CD14-positive monocyte (primary cell): Measurements from ENCODE around the gene PAQR6. TPM values are rescaled to one million over a fixed set of nuclear protein-coding genes. Genes with fewer than 3 reads are reported as not detected.

Source experiments
- DNase-seq, 3 donors: peaks; one replicate each; pipeline ENCODE4 v3.0.0-alpha.2; 2011 to 2022
- H2AFZ ChIP-seq: 2 replicates; pipeline ENCODE4 v1.6.0; 2012; ENCODE audit warnings: mild to moderate bottlenecking, low read depth, low read length, inconsistent platforms; ENCODE audit not compliant: insufficient read depth, poor library complexity, severe bottlenecking
- H3K27ac ChIP-seq, 2 donors: 1 replicate in 1 of 2; 2 replicates in 1 of 2; pipeline ENCODE4 v1.5.1; 2012 to 2013; ENCODE audit warnings: low read length in 2 of 2, control low read depth in 1 of 2, inconsistent platforms in 1 of 2, low read depth in 1 of 2, mild to moderate bottlenecking in 1 of 2
- H3K27me3 ChIP-seq, 2 donors: one replicate each; pipeline versions ENCODE4 v1.6.0 to v1.6.1; 2011 to 2013; ENCODE audit warnings: low read length in 2 of 2; ENCODE audit not compliant: control insufficient read depth in 2 of 2, insufficient read depth in 2 of 2
- H3K36me3 ChIP-seq, 2 donors: replicated peaks in 1 of 2; 1 replicate in 1 of 2; 2 replicates in 1 of 2; pipeline versions ENCODE4 v1.5.1 to v1.6.1; 2012 to 2013; ENCODE audit warnings: low read length in 2 of 2, control low read depth in 1 of 2, inconsistent platforms in 1 of 2, mild to moderate bottlenecking in 1 of 2; ENCODE audit not compliant: insufficient read depth in 2 of 2, control insufficient read depth in 1 of 2
- H3K4me1 ChIP-seq, 2 donors: 1 replicate in 1 of 2; 2 replicates in 1 of 2; pipeline versions ENCODE4 v1.5.1 to v1.6.1; 2012 to 2013; ENCODE audit warnings: low read length in 2 of 2, control low read depth in 1 of 2, inconsistent platforms in 1 of 2, mild to moderate bottlenecking in 1 of 2, moderate library complexity in 1 of 2; ENCODE audit not compliant: insufficient read depth in 2 of 2, control insufficient read depth in 1 of 2
- H3K4me2 ChIP-seq: replicated peaks from 2 replicates; pipeline ENCODE3; 2012; ENCODE audit warnings: low read length, moderate library complexity, mild to moderate bottlenecking; ENCODE audit not compliant: poor library complexity, severe bottlenecking; ENCODE audit errors: extremely low read depth
- H3K4me3 ChIP-seq, 3 experiments: fragments of 200-600 bp in 1 of 3; sonication (generic) in 1 of 3; replicated peaks in 1 of 3; 1 replicate in 2 of 3; 2 replicates in 1 of 3; pipeline ENCODE4 v1.5.1; 2011 to 2013; ENCODE audit warnings: low read length in 3 of 3, mild to moderate bottlenecking in 3 of 3, control low read depth in 2 of 3, low read depth in 2 of 3, inconsistent platforms in 1 of 3, moderate library complexity in 1 of 3
- H3K79me2 ChIP-seq: 2 replicates; pipeline ENCODE4 v1.6.0; 2012; ENCODE audit warnings: mild to moderate bottlenecking, control low read depth, inconsistent platforms, low read length, moderate library complexity; ENCODE audit not compliant: insufficient read depth
- H3K9ac ChIP-seq: 2 replicates; pipeline ENCODE4 v1.6.0; 2017; ENCODE audit warnings: low read length, mild to moderate bottlenecking; ENCODE audit not compliant: insufficient read depth, poor library complexity, severe bottlenecking
- H3K9me3 ChIP-seq, 2 donors: replicated peaks in 1 of 2; 1 replicate in 1 of 2; 2 replicates in 1 of 2; pipeline versions ENCODE4 v1.5.1 to v1.6.1; 2012 to 2013; ENCODE audit warnings: low read length in 2 of 2, control low read depth in 1 of 2; ENCODE audit not compliant: control insufficient read depth in 1 of 2, insufficient read depth in 1 of 2
- H4K20me1 ChIP-seq: 2 replicates; pipeline ENCODE4 v1.6.0; 2012; ENCODE audit warnings: mild to moderate bottlenecking, low read length, control low read depth, moderate library complexity; ENCODE audit not compliant: insufficient read depth
- H3K27ac Mint-ChIP-seq, 7 donors: one replicate each; pipeline ENCODE4 v1.8.0; 2020; ENCODE audit warnings: mild to moderate bottlenecking in 7 of 7, mixed read lengths in 7 of 7, moderate library complexity in 6 of 7, inconsistent platforms in 2 of 7
- H3K27me3 Mint-ChIP-seq, 3 donors: one replicate each; pipeline ENCODE4 v1.8.0; 2021 to 2022; ENCODE audit warnings: low read depth in 3 of 3, mild to moderate bottlenecking in 3 of 3, mixed read lengths in 3 of 3, moderate library complexity in 3 of 3, inconsistent platforms in 1 of 3
- H3K36me3 Mint-ChIP-seq, 2 donors: one replicate each; pipeline ENCODE4 v1.8.0; 2020; ENCODE audit warnings: mixed read lengths in 2 of 2, inconsistent platforms in 1 of 2, mild to moderate bottlenecking in 1 of 2
- H3K4me1 Mint-ChIP-seq: one replicate; pipeline ENCODE4 v1.8.0; 2020; ENCODE audit warnings: mild to moderate bottlenecking, mixed read lengths
- H3K4me3 Mint-ChIP-seq, 2 donors: one replicate each; pipeline ENCODE4 v1.8.0; 2020; ENCODE audit warnings: mild to moderate bottlenecking in 2 of 2, mixed read lengths in 2 of 2, moderate library complexity in 1 of 2
- H3K9me3 Mint-ChIP-seq, 7 donors: one replicate each; pipeline ENCODE4 v1.8.0; 2020 to 2022; ENCODE audit warnings: mixed read lengths in 7 of 7, mild to moderate bottlenecking in 6 of 7, moderate library complexity in 6 of 7, inconsistent platforms in 2 of 7
- CTCF ChIP-seq: fragments of 200-600 bp; IDR thresholded peaks from one replicate; pipeline ENCODE4 v1.8.0; 2022; ENCODE audit warnings: antibody characterized with exemption, mild to moderate bottlenecking
- WGBS: methylation state at CpG from one replicate; pipeline ENCODE4 v1.1.5; 2013; ENCODE audit warnings: missing lambda C conversion rate; ENCODE audit not compliant: insufficient coverage; 5-methylcytosine and 5-hydroxymethylcytosine counted together
- intact Hi-C, 2 donors: fragments of 100-400 bp; cut with micrococcal nuclease; formaldehyde crosslinking; loops; one replicate each; pipeline versions ENCODE4 v1.15.0 to v1.15.1; 2023
- polyA minus RNA-seq: library from RNA; depleted of rRNA, polyadenylated mRNA; stranded (reverse); fragments of >200 nt; gene quantifications from 2 replicates; pipeline ENCODE4 v1.2.3, GENCODE V29; 2012
- polyA plus RNA-seq, 3 donors: library from polyadenylated mRNA; depleted of rRNA in 1 of 3; unstranded in 2 of 3; stranded (reverse) in 1 of 3; fragments of 300-500 nt in 2 of 3; fragments of >200 nt in 1 of 3; fragmentation: Illumina TruSeq in 2 of 3; gene quantifications; 1 replicate in 2 of 3; 2 replicates in 1 of 3; pipeline ENCODE4 v1.2.3, GENCODE V29; 2012 to 2021
- total RNA-seq, 12 experiments: library from RNA in 1 of 12; stranded (reverse) in 1 of 12; fragments of 120-200 nt in 1 of 12; gene quantifications; one replicate each; pipeline ENCODE4 v1.2.4 and lab custom pipeline; 2013 to 2026; ENCODE audit warnings: mixed read lengths in 6 of 12, inconsistent platforms in 1 of 12

Gene PAQR6
- total RNA-seq (2013) = 1.6 TPM
- polyA plus RNA-seq (1 to 10 TPM in 1 of 3 donors, not detected in 2; 7.7 TPM), polyA minus RNA-seq (0.69 and 2.5 TPM in 2 replicates), total RNA-seq (lab: John Stamatoyannopoulos, UW) (0.69 to 7.8 (median 2.6) reads per million in 11 experiments)

DNA sequence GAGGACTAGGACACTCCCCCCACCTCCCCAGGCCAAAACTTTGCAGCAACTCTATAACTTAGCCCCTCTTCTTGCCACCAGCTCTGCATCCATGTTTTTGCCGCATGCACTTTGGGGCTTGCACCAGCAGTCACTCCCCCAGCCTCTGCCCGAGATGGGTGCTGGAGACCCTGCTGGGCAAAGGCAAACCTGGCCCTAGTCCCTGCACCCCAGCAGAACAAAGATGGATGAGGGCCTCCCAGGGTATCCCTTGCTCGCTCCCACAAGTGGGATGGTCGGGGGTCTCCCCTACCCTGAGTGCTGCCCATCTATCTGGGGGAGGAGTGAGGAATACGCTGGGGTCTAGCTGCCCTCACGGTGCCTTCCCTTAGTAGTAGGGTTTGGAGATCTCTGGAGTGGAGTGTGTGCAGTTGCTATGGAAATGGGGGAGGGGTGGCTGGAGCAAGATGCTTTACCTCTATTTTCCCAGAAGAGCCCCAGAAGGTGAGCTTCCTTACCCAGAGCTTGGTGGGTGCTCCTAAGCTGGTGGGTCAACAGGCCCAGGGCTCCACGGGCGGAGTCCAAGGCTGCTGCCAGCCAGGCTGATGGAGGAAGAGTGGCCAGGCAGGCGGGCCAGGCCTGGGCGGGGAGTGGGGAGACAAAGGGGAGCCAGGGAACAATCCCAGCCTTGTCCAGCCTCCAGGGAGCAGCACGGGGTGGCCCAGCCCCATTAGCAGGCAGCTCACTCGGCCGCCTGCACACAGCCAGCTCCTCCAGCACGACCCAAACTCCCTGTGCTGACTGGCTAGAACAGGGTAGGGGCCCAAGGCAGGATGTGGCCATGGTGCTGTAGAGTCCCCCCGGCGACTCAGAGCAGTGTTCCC, at the start of gene PAQR6:
Gene PAQR6, minus strand, starts transcription at position 597 of the 863 bp plus-strand sequence. CDS start 1,325 bp downstream, outside the sequence.
- Histone ChIP-seq H3K4me3 (no peak within 1 kb of the TSS), H3K9ac (no peak within 1 kb of the TSS), H3K27me3 (peaks cover 10 to 31% of the 10 kb centered on the region in 2 donors), H3K4me1 (peaks cover 9 to 14% of the 10 kb centered on the region in 2 donors), H4K20me1 (peaks cover 45% of the 10 kb centered on the region), H3K79me2 (no peaks in the 10 kb centered on the region), H3K4me2 (no peak within 1 kb of the TSS), H3K27ac (no peak within 1 kb of the TSS), H2AFZ (no peak within 1 kb of the TSS), H3K36me3 (peaks cover 38 to 39% of the 10 kb centered on the region in 2 donors), H3K9me3 (peaks cover 0 to 12% of the 10 kb centered on the region in 2 donors)
- DNase-seq = no peak
- no peak within 1 kb of the TSS for H3K4me3 Mint-ChIP-seq
- peaks cover 0 to 9% (median 0%) of the 10 kb centered on the region in 7 donors for H3K9me3 Mint-ChIP-seq
- H3K36me3 Mint-ChIP-seq = peaks cover 41 to 44% of the 10 kb centered on the region in 2 donors
- H3K27me3 Mint-ChIP-seq = peaks cover 21 to 37% (median 32%) of the 10 kb centered on the region in 3 donors
- WGBS = 89% methylated on average over 13 of the region's 16 CpGs
- peak within 1 kb of the TSS in 1 of 7 donors; percentile 30 for H3K27ac Mint-ChIP-seq
- TF ChIP-seq CTCF = no peak
- H3K4me1 Mint-ChIP-seq = peaks cover 14% of the 10 kb centered on the region
- intact Hi-C loops = no loop called here

DNA sequence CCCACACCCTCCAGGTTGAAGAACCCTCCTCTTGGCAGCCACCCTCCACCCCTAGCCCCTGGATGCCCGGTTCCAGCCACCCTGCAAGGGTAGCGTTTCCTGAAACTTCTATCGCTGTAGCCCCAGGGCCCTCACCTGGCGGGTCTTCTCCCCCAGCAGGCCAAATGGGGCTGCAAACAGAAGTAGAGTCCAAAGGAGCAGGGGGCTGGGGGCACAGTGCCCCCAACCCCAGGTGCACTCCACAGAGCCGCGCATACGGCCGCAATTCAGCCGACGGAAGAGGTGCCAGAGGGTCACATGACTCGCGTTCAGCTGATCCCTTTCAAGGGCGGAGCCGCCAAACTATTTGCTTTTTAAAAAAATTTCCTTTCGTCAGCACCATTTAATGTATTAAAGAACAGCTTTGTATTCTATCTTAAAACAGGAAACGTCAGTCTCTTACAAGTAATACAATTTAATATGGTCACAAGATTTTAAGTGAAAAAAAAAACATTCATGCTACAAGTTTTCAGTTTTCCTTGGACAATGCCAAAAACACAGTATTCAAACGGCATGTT, 47.6 kb upstream of the PAQR6 start, which contains the start of gene GLMP:
Gene GLMP, minus strand, starts transcription at position 289 of the 557 bp plus-strand sequence. Its CDS starts 34 bp downstream, at position 255.
- H3K9ac ChIP-seq = peak within 1 kb of the TSS; percentile 72
- peaks cover 10 to 22% of the 10 kb centered on the region in 2 donors for H3K36me3 ChIP-seq
- WGBS = 0% methylated on average over 11 of the region's 17 CpGs
- peak within 1 kb of the TSS; percentile 99 for H2AFZ ChIP-seq
- peak; percentile 35 to 56 (median 50) for DNase-seq
- Mint-ChIP-seq H3K4me1 (peaks cover 41% of the 10 kb centered on the region), H3K36me3 (peaks cover 16 to 19% of the 10 kb centered on the region in 2 donors), H3K4me3 (peak within 1 kb of the TSS; percentile 92 to 96), H3K27ac (peak within 1 kb of the TSS; percentile 19 to 90 (median 79)), H3K27me3 (peaks cover 0 to 3% (median 2%) of the 10 kb centered on the region in 3 donors), H3K9me3 (peaks cover 0 to 3% (median 0%) of the 10 kb centered on the region in 7 donors)
- H4K20me1 ChIP-seq = peaks cover 6% of the 10 kb centered on the region
- H3K79me2 ChIP-seq = peaks cover 6% of the 10 kb centered on the region
- intact Hi-C loops = no loop called here
- peak within 1 kb of the TSS; percentile 16 to 78 for H3K27ac ChIP-seq
- H3K4me3 ChIP-seq = peak within 1 kb of the TSS; percentile 68 to 88 (median 77)
- no peak for TF ChIP-seq CTCF
- H3K4me1 ChIP-seq = peaks cover 29 to 31% of the 10 kb centered on the region in 2 donors
- H3K27me3 ChIP-seq = no peaks in the 10 kb centered on the region
- H3K9me3 ChIP-seq = no peaks in the 10 kb centered on the region
- H3K4me2 ChIP-seq = peak within 1 kb of the TSS; percentile 100
